Pancreas (tissue), 10 donors: ENCODE measurements around the gene CRYM. TPM values are rescaled to one million over a fixed set of nuclear protein-coding genes. Genes with fewer than 3 reads are reported as not detected.
"Not testable (repeated sequence)": the region's sequence is repeated elsewhere in the genome, so short reads cannot be mapped to it uniquely, and the experiment has no call there.

Source experiments
- ATAC-seq, 4 donors: fragments of 200-7000 bp; cut with Tn5 transposase; one replicate each; pipeline versions ENCODE4 v1.8.0 to v1.9.1; 2020; ENCODE audit warnings: mild to moderate bottlenecking in 4 of 4, moderate library complexity in 4 of 4
- DNase-seq, 6 donors: peaks; one replicate each; pipeline ENCODE4 v3.0.0-alpha.2; 2020
- FAIRE-seq: peaks from 2 replicates; lab custom pipeline; 2012; peaks lifted over from hg19 to GRCh38; lab: Jason Lieb, UNC
- H3K27ac ChIP-seq, 4 donors: fragments of 200-600 bp; sonication (generic); 1 replicate in 3 of 4; 2 replicates in 1 of 4; pipeline versions ENCODE4 v1.5.0 to v1.8.0; 2020
- H3K27me3 ChIP-seq, 4 donors: fragments of 200-600 bp; one replicate each; pipeline ENCODE4 v1.8.0; 2021
- H3K36me3 ChIP-seq, 3 donors: fragments of 200-600 bp; sonication (generic) in 1 of 3; one replicate each; pipeline versions ENCODE4 v1.5.0 to v1.8.0; 2020 to 2021
- H3K4me1 ChIP-seq, 3 donors: fragments of 200-600 bp; one replicate each; pipeline ENCODE4 v1.8.0; 2021
- H3K4me3 ChIP-seq, 4 donors: fragments of 200-600 bp; sonication (generic) in 2 of 4; one replicate each; pipeline versions ENCODE4 v1.5.0 to v1.8.0; 2020 to 2021
- H3K9me3 ChIP-seq, 4 donors: fragments of 200-600 bp; one replicate each; pipeline ENCODE4 v1.8.0; 2021
- CTCF ChIP-seq, 4 donors: fragments of 200-600 bp; sonication (generic) in 3 of 4; IDR thresholded peaks; one replicate each; pipeline versions ENCODE4 v1.5.0 to v1.8.0; 2021; ENCODE audit warnings: antibody characterized with exemption in 4 of 4
- WGBS, 2 donors: extraction: QIAGEN DNeasy Blood & Tissue Kit; methylation state at CpG; one replicate each; pipeline ENCODE4 v1.1.7; 2013; 5-methylcytosine and 5-hydroxymethylcytosine counted together
- intact Hi-C, 3 donors: fragments of 100-400 bp; cut with DNase I; formaldehyde crosslinking; loops; one replicate each; pipeline versions ENCODE4 v1.11.1 to v1.14.2; 2022
- polyA plus RNA-seq, 2 donors: library from polyadenylated mRNA; stranded (reverse); fragments of 200-250 nt; gene quantifications; one replicate each; pipeline ENCODE4 v1.2.3, GENCODE V29; 2013
- total RNA-seq, 6 donors: library from RNA; stranded (reverse); fragmentation: NEBNext Ultra II Directional in 4 of 6; extraction: Animal tissue kit (Norgen Biotek cat#: 25700) in 4 of 6; gene quantifications; one replicate each; pipeline versions ENCODE4 v1.2.1 to v1.2.4, GENCODE V29; 2021 to 2023
- donor health status: healthy with polysubstance abuse.
- donor health status: DM: no; HTN: no; CAD: no; lungs with moderate emphysema.
- donor health status: DM: no; HTN: no; CAD: no.
- donor health status: control.
- donor health status: control.
- donor health status: Bipolar disorder and iron deficiency.
- donor health status: DM: yes; HTN: yes; CAD: no.
- donor health status: DM: no; HTN: no; CAD: no.
- donor health status: DM: no; HTN: no; CAD: no.
- donor health status: DM: yes; HTN: yes; CAD: no.

Gene CRYM
- under 1 TPM in 4 of 6 donors, not detected in 2; 0.12 to 0.22 (median 0.17) TPM for total RNA-seq
- under 1 TPM in 1 of 2 donors, not detected in 1; 0.09 TPM for polyA plus RNA-seq

GRCh38 chr16:21277927-21278706 lies at the start of gene CRYM:
Gene CRYM, minus strand, starts transcription at chr16:21278290. Its CDS starts 39 bp downstream, at chr16:21278251.
- peak; percentile 65 to 87 (median 80) for TF ChIP-seq CTCF (IDR thresholded peaks at IDR 0.05)
- FAIRE-seq (no peak), DNase-seq (peak; percentile 47 to 90 (median 65)), ATAC-seq (peak; percentile 94 to 100 (median 99))
- H3K4me3 ChIP-seq = peak within 1 kb of the TSS in 3 of 4 donors; percentile 7 to 50 (median 32)
- no peaks in the 10 kb centered on the region for H3K9me3 ChIP-seq
- no peaks in the 10 kb centered on the region for H3K36me3 ChIP-seq
- peaks cover 0 to 3% (median 0%) of the 10 kb centered on the region in 3 donors for H3K4me1 ChIP-seq
- 1% methylated on average over 46 of the region's 46 CpGs for WGBS, 2 donors
- intact Hi-C loops = no loop called here
- H3K27me3 ChIP-seq = peaks cover 0 to 12% (median 0%) of the 10 kb centered on the region in 4 donors
- no peak within 1 kb of the TSS for H3K27ac ChIP-seq

GRCh38 chr16:21327046-21327445 lies 49.0 kb upstream of the CRYM start:
- WGBS, 2 donors = 84 to 95% methylated on average over 3 of the region's 3 CpGs
- intact Hi-C loops = no loop called here
- TF ChIP-seq CTCF (IDR thresholded peaks at IDR 0.05) = no peak

GRCh38 chr16:21326459-21326858 lies 48.4 kb upstream of the CRYM start:
- 42 to 57% methylated on average over 2 of the region's 2 CpGs for WGBS, 2 donors
- DNase-seq (no peak), FAIRE-seq (no peak), ATAC-seq (peak in 1 of 4 donors; percentile 15)
- no peak for TF ChIP-seq CTCF (IDR thresholded peaks at IDR 0.05)
- H3K4me1 ChIP-seq = no peaks in the 10 kb centered on the region
- intact Hi-C loops = no loop called here
- H3K27me3 ChIP-seq = no peaks in the 10 kb centered on the region
- no peak overlapping the region for H3K27ac ChIP-seq
- no peaks in the 10 kb centered on the region for H3K9me3 ChIP-seq
- H3K4me3 ChIP-seq = no peak overlapping the region
- H3K36me3 ChIP-seq = no peaks in the 10 kb centered on the region

More at GRCh38 chr16:21327046-21327445, 49.0 kb upstream of the CRYM start:
- Histone ChIP-seq H3K27me3 (no peaks in the 10 kb centered on the region), H3K4me3 (no peak overlapping the region), H3K4me1 (no peaks in the 10 kb centered on the region), H3K9me3 (no peaks in the 10 kb centered on the region), H3K27ac (no peak overlapping the region), H3K36me3 (no peaks in the 10 kb centered on the region)
- no peak for ATAC-seq
- no peak for DNase-seq
- no peak for FAIRE-seq

GRCh38 chr16:21324267-21324666 lies 46.2 kb upstream of the CRYM start:
- no peak overlapping the region for H3K4me3 ChIP-seq
- intact Hi-C loops = no loop called here
- WGBS, 2 donors = 70 to 73% methylated on average over 4 of the region's 4 CpGs
- no peaks in the 10 kb centered on the region for H3K4me1 ChIP-seq
- H3K36me3 ChIP-seq = no peaks in the 10 kb centered on the region
- ATAC-seq (no peak), FAIRE-seq (no peak), DNase-seq (no peak)
- H3K27ac ChIP-seq = no peak overlapping the region
- TF ChIP-seq CTCF (IDR thresholded peaks at IDR 0.05) = no peak
- no peaks in the 10 kb centered on the region for H3K9me3 ChIP-seq
- no peaks in the 10 kb centered on the region for H3K27me3 ChIP-seq

GRCh38 chr16:21322251-21322650 lies 44.2 kb upstream of the CRYM start:
- WGBS, 2 donors = 66 to 76% methylated on average over 2 of the region's 2 CpGs

More at GRCh38 chr16:21322251-21322650, 44.2 kb upstream of the CRYM start:
- intact Hi-C loops, ATAC-seq, H3K4me3 ChIP-seq, H3K27me3 ChIP-seq, H3K36me3 ChIP-seq, H3K4me1 ChIP-seq, H3K27ac ChIP-seq, FAIRE-seq, H3K9me3 ChIP-seq, DNase-seq: not testable (repeated sequence)
